Transverse colon (tissue), 4 donors: ENCODE results near the gene THBS1. TPM values are rescaled to one million over a fixed set of nuclear protein-coding genes. Genes with fewer than 3 reads are reported as not detected.
A peak's percentile ranks its signal among the peaks of the same experiment; 100 is the strongest.

Source experiments
- DNase-seq: peaks from one replicate; pipeline ENCODE4 v3.0.0-alpha.2; 2019
- H3K27ac ChIP-seq, 4 donors: fragments of 200-600 bp; sonication (generic); 2 replicates each; pipeline ENCODE4 v1.5.1; 2016 to 2018; ENCODE audit warnings: inconsistent platforms in 4 of 4
- H3K27me3 ChIP-seq: fragments of 200-600 bp; sonication (generic); 2 replicates; pipeline ENCODE4 v1.5.1; 2017; ENCODE audit warnings: inconsistent platforms
- H3K36me3 ChIP-seq, 4 donors: fragments of 200-600 bp; sonication (generic); 2 replicates each; pipeline ENCODE4 v1.5.1; 2017 to 2019; ENCODE audit warnings: inconsistent platforms in 4 of 4
- H3K4me1 ChIP-seq, 4 donors: fragments of 200-600 bp; sonication (generic); 2 replicates each; pipeline ENCODE4 v1.5.1; 2017 to 2020; ENCODE audit warnings: inconsistent platforms in 4 of 4
- H3K4me3 ChIP-seq, 4 donors: fragments of 200-600 bp; sonication (generic); 1 replicate in 1 of 4; 2 replicates in 3 of 4; pipeline versions ENCODE4 v1.5.1 to v1.6.1; 2017 to 2019; ENCODE audit warnings: inconsistent platforms in 4 of 4
- H3K9me3 ChIP-seq, 2 donors: fragments of 200-600 bp; sonication (generic); 2 replicates each; pipeline ENCODE4 v1.5.1; 2017 to 2019; ENCODE audit warnings: inconsistent platforms in 2 of 2
- CTCF ChIP-seq, 5 experiments: fragments of 200-600 bp in 3 of 5; fragments of 450-650 bp in 2 of 5; sonication (generic) in 3 of 5; IDR thresholded peaks; 1 replicate in 2 of 5; 2 replicates in 3 of 5; pipeline ENCODE4 v1.5.1; 2016 to 2017; ENCODE audit warnings: antibody characterized with exemption in 5 of 5, inconsistent platforms in 3 of 5, mild to moderate bottlenecking in 2 of 5, moderate library complexity in 1 of 5
- EP300 ChIP-seq: sonication (generic); formaldehyde crosslinking; IDR thresholded peaks from one replicate; pipeline ENCODE4 v1.6.1; 2017; ENCODE audit warnings: antibody characterized with exemption, low read depth
- POLR2A ChIP-seq: fragments of 450-650 bp; IDR thresholded peaks from one replicate; pipeline ENCODE4 v1.6.1; 2016; ENCODE audit warnings: antibody characterized with exemption, mild to moderate bottlenecking, moderate library complexity
- POLR2AphosphoS5 ChIP-seq, 3 donors: sonication (generic); formaldehyde crosslinking; IDR thresholded peaks; one replicate each; pipeline ENCODE4 v1.6.1; 2016; ENCODE audit warnings: antibody characterized with exemption in 3 of 3
- WGBS, 2 donors: methylation state at CpG; one replicate each; pipeline ENCODE4 v1.1.5; 2018; ENCODE audit warnings: low coverage in 1 of 2; 5-methylcytosine and 5-hydroxymethylcytosine counted together
- in situ Hi-C, 4 donors: fragments of 200-750 bp; cut with MboI; loops; one replicate each; pipeline versions ENCODE4 v1.15.0 to v1.15.1; 2017; ENCODE audit warnings: low sequenced_read_pairs in 3 of 4, low pct_ligation_motif_present in 1 of 4, low pct_unique_long_range_greater_than_20kb in 1 of 4
- intact Hi-C: fragments of 100-400 bp; cut with DNase I; formaldehyde crosslinking; loops from one replicate; pipeline ENCODE4 v1.15.1; 2023; ENCODE audit warnings: low total_unique reads
- total RNA-seq, 4 donors: library from RNA; depleted of rRNA; stranded (reverse); fragments of >200 nt; gene quantifications; one replicate each; pipeline ENCODE4 v1.1.0, GENCODE V29; 2016

Gene THBS1
- total RNA-seq, 4 donors from 2014 or later, result 197 to 753 (median 410) TPM

- intact Hi-C loops (loop anchor here (10.0 kb wide), 1 partner anchor 51 kb away; no protein-coding TSS in a partner anchor), in situ Hi-C loops (loop anchor here in 1 of 4 donors (25.0 kb wide), 1 partner anchor 394 kb away; no protein-coding TSS in a partner anchor)
- TF ChIP-seq CTCF (IDR thresholded peaks at IDR 0.05), result no peak
- no peak for TF ChIP-seq POLR2AphosphoS5 (IDR thresholded peaks at IDR 0.05)
- TF ChIP-seq POLR2A, result no peak
- TF ChIP-seq EP300, result no peak
- DNase-seq, result no peak
- 70% methylated on average over 4 of the region's 4 CpGs for WGBS, 2 donors
- H3K27me3 ChIP-seq, result no peaks in the 10 kb centered on the region
- peaks cover 0 to 20% (median 12%) of the 10 kb centered on the region in 4 donors for H3K4me1 ChIP-seq
- H3K9me3 ChIP-seq, result no peaks in the 10 kb centered on the region
- H3K4me3 ChIP-seq, result no peak overlapping the region
- H3K27ac ChIP-seq, result peak overlapping the region in 1 of 4 donors; percentile 12
- no peaks in the 10 kb centered on the region for H3K36me3 ChIP-seq
Observed at GRCh38 chr15:39555885-39556284, 25.0 kb upstream of the THBS1 start.

GRCh38 chr15:39556461-39556860 is 24.4 kb upstream of the THBS1 start:
- in situ Hi-C loops, result loop anchor here in 1 of 4 donors (25.0 kb wide), 1 partner anchor 394 kb away; no protein-coding TSS in a partner anchor
- Histone ChIP-seq H3K4me3 (no peak overlapping the region), H3K27ac (peak overlapping the region in 1 of 4 donors; percentile 12), H3K9me3 (no peaks in the 10 kb centered on the region), H3K4me1 (peaks cover 0 to 20% (median 12%) of the 10 kb centered on the region in 4 donors), H3K27me3 (no peaks in the 10 kb centered on the region), H3K36me3 (no peaks in the 10 kb centered on the region)
- 66 to 78% methylated on average over 5 to 7 of the region's 7 CpGs for WGBS, 2 donors
- TF ChIP-seq CTCF (IDR thresholded peaks at IDR 0.05) (no peak), EP300 (no peak), POLR2AphosphoS5 (IDR thresholded peaks at IDR 0.05) (no peak), POLR2A (no peak)
- DNase-seq, result no peak
- intact Hi-C loops, result loop anchor here (10.0 kb wide), 1 partner anchor 52 kb away; no protein-coding TSS in a partner anchor

GRCh38 chr15:39558421-39558820 is 22.5 kb upstream of the THBS1 start:
- intact Hi-C loops (loop anchor here (10.0 kb wide), 1 partner anchor 54 kb away; no protein-coding TSS in a partner anchor), in situ Hi-C loops (loop anchor here in 1 of 4 donors (25.0 kb wide), 1 partner anchor 396 kb away; no protein-coding TSS in a partner anchor)
- no peak for DNase-seq
- Histone ChIP-seq H3K27ac (no peak overlapping the region), H3K36me3 (no peaks in the 10 kb centered on the region), H3K27me3 (no peaks in the 10 kb centered on the region), H3K4me3 (no peak overlapping the region), H3K4me1 (peaks cover 0 to 14% (median 11%) of the 10 kb centered on the region in 4 donors), H3K9me3 (no peaks in the 10 kb centered on the region)
- no peak for TF ChIP-seq POLR2AphosphoS5 (IDR thresholded peaks at IDR 0.05)
- TF ChIP-seq EP300, result no peak
- TF ChIP-seq POLR2A, result no peak
- TF ChIP-seq CTCF (IDR thresholded peaks at IDR 0.05), result no peak
- WGBS, 2 donors, result 77% methylated on average over 3 of the region's 3 CpGs; no CpG with 5 or more reads in 1 of the 2 donors

GRCh38 chr15:39564972-39565665 is 15.8 kb upstream of the THBS1 start:
- WGBS, 2 donors, result 83% methylated on average over 2 to 4 of the region's 4 CpGs
- no peak for DNase-seq
- Histone ChIP-seq H3K9me3 (no peaks in the 10 kb centered on the region), H3K4me3 (no peak overlapping the region), H3K27ac (no peak overlapping the region), H3K27me3 (no peaks in the 10 kb centered on the region), H3K4me1 (no peaks in the 10 kb centered on the region), H3K36me3 (no peaks in the 10 kb centered on the region)
- intact Hi-C loops (no loop called here), in situ Hi-C loops (loop anchor here in 2 of 4 donors (5.0 to 25.0 kb wide), 2 partner anchors 378 to 403 kb away; no protein-coding TSS in a partner anchor)
- TF ChIP-seq CTCF (IDR thresholded peaks at IDR 0.05) (no peak), POLR2A (no peak), EP300 (no peak), POLR2AphosphoS5 (IDR thresholded peaks at IDR 0.05) (no peak)
